Prostate gland (tissue), 2 donors: ENCODE measurements around the gene KLF18. TPM values are rescaled to one million over a fixed set of nuclear protein-coding genes. Genes with fewer than 3 reads are reported as not detected.
"Not testable (repeated sequence)": the region's sequence is repeated elsewhere in the genome, so short reads cannot be mapped to it uniquely, and the experiment has no call there.

Source experiments
- DNase-seq: peaks from one replicate; pipeline ENCODE4 v3.0.0-alpha.2; 2019; ENCODE audit warnings: low spot score
- H3K27ac ChIP-seq, 2 donors: fragments of 200-600 bp; sonication (generic); 2 replicates each; pipeline ENCODE4 v1.5.1; 2017 to 2019
- H3K27me3 ChIP-seq: fragments of 200-600 bp; sonication (generic); replicated peaks from 2 replicates; pipeline ENCODE4 v1.5.1; 2019; ENCODE audit not compliant: insufficient read depth
- H3K36me3 ChIP-seq, 2 donors: fragments of 200-600 bp; sonication (generic); 1 replicate in 1 of 2; 2 replicates in 1 of 2; pipeline versions ENCODE4 v1.5.1 to v1.8.1; 2017 to 2019
- H3K4me1 ChIP-seq: fragments of 200-600 bp; sonication (generic); replicated peaks from 2 replicates; pipeline ENCODE4 v1.5.1; 2019
- H3K4me3 ChIP-seq, 2 donors: fragments of 200-600 bp; sonication (generic); 2 replicates each; pipeline ENCODE4 v1.5.1; 2017 to 2019
- H3K9me3 ChIP-seq: fragments of 200-600 bp; sonication (generic); 2 replicates; pipeline ENCODE4 v1.5.1; 2017
- POLR2A ChIP-seq: fragments of 450-650 bp; IDR thresholded peaks from one replicate; pipeline ENCODE4 v1.6.1; 2016; ENCODE audit warnings: antibody characterized with exemption, mild to moderate bottlenecking
- POLR2AphosphoS5 ChIP-seq: sonication (generic); formaldehyde crosslinking; IDR thresholded peaks from one replicate; pipeline ENCODE4 v1.6.1; 2017; ENCODE audit warnings: antibody characterized with exemption
- WGBS: methylation state at CpG from one replicate; pipeline ENCODE4 v1.1.5; 2018; 5-methylcytosine and 5-hydroxymethylcytosine counted together
- intact Hi-C: fragments of 100-400 bp; cut with DNase I; formaldehyde crosslinking; loops from one replicate; pipeline ENCODE4 v1.14.2; 2022
- total RNA-seq, 2 donors: library from RNA; depleted of rRNA; stranded (reverse); fragments of >200 nt; gene quantifications; one replicate each; pipeline ENCODE4 v1.1.0, GENCODE V29; 2016
- TF ChIP-seq, protein P1 (sequence below), 4 experiments: fragments of 200-600 bp in 2 of 4; fragments of 450-650 bp in 2 of 4; sonication (generic) in 2 of 4; IDR thresholded peaks; 1 replicate in 3 of 4; 2 replicates in 1 of 4; pipeline ENCODE4 v1.5.1; 2016 to 2019; ENCODE audit warnings: antibody characterized with exemption in 4 of 4, mild to moderate bottlenecking in 2 of 4, moderate library complexity in 2 of 4

Gene KLF18
- total RNA-seq, 2 donors from 2014 or later, result 0.34 TPM; not detected in 1

DNA sequence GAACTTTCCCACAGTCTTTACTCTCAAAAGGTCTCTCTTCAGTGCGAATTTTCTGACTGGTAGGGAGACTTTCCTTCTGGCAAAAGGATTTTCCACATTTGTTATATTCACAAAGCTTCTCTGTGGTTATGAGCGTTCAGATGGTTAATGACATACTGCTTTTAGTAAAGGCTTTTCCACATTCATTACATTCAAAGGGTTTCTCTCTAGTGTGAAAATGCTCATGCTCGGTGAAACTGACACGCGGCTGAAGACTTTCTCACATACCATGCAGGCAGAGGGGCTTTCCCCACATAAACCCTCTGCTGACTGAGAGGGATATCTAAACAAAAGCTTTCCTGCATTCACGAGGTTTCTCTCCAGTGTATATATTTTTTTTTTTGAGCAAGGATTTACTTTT is 9.9 kb upstream of the KLF18 start:
- no peak for DNase-seq
- TF ChIP-seq POLR2AphosphoS5 (no peak), POLR2A (no peak)
- TF ChIP-seq, protein P1, sequence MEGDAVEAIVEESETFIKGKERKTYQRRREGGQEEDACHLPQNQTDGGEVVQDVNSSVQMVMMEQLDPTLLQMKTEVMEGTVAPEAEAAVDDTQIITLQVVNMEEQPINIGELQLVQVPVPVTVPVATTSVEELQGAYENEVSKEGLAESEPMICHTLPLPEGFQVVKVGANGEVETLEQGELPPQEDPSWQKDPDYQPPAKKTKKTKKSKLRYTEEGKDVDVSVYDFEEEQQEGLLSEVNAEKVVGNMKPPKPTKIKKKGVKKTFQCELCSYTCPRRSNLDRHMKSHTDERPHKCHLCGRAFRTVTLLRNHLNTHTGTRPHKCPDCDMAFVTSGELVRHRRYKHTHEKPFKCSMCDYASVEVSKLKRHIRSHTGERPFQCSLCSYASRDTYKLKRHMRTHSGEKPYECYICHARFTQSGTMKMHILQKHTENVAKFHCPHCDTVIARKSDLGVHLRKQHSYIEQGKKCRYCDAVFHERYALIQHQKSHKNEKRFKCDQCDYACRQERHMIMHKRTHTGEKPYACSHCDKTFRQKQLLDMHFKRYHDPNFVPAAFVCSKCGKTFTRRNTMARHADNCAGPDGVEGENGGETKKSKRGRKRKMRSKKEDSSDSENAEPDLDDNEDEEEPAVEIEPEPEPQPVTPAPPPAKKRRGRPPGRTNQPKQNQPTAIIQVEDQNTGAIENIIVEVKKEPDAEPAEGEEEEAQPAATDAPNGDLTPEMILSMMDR (IDR thresholded peaks at IDR 0.05), result no peak
- 59% methylated on average over 6 of the region's 6 CpGs for WGBS
- intact Hi-C loops, result no loop called here
- Histone ChIP-seq H3K9me3 (no peaks in the 10 kb centered on the region), H3K27ac (no peak overlapping the region), H3K27me3 (no peaks in the 10 kb centered on the region), H3K36me3 (no peaks in the 10 kb centered on the region), H3K4me1 (no peaks in the 10 kb centered on the region), H3K4me3 (no peak overlapping the region)

DNA sequence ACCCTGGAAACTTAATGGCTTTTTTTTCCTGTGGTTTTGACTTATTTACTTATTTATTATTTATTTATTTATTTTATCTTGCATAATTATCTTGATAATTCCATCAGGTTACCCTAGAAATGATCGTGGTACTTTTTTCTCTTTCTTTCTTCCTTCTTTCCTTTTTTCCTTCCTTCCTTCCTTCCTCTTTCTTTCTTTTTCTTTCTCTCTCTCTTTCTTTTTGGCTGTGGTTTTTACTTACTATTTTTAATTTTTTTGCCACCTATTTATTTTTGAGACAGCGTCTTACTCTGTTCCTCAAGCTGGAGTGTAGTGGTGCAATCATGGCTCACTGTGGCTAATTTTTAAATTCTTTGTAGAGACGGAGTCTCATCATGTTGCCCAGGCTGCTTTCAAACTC is 6.2 kb upstream of the KLF18 start:
- WGBS, result 90% methylated on average over 3 of the region's 3 CpGs
- DNase-seq, result no peak
- intact Hi-C loops, result no loop called here

DNA sequence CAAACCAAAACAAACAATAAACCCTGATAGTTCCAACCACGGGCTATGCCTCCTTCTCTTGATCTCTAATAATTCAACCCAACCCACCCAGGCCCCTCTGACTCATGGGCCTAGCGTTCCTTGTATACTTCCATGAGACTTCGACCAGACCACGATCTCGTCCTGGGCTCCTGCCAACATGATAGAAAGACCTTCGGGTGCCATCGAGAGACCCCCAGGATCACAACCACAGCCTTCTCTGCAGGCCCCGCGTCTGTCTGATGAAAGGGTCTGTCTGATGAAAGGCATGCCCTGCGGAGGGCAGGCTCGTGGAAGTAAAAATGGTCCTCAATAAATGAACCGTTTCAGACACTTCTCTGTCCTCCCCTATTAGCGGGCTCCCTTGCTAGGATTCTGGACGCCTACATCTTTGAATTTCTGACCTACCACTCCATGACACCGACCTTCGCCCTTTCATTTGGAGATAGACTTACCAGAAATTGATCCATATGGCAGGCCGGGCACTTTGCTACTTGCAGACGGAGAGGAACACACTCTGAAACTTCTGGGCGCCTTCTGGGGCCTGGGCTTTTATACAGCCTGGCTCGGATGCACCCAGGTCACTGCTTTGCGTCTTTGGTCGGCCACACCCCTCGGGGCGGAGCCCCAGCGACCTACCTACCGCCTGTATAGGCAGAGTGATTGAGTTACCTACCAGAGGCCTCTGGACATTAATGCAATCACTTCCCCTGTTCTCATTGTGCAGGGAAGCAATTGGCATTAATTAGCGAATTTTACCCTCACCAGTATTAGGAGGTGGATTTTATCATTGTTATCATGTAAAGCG is 5.3 kb upstream of the KLF18 start:
- 93% methylated on average over 28 of the region's 28 CpGs for WGBS
- intact Hi-C loops, result no loop called here
- no peaks in the 10 kb centered on the region for H3K9me3 ChIP-seq
- TF ChIP-seq, protein P1 (IDR thresholded peaks at IDR 0.05), result no peak
- TF ChIP-seq POLR2AphosphoS5, result no peak
- no peak for TF ChIP-seq POLR2A
- no peak overlapping the region for H3K4me3 ChIP-seq
- no peaks in the 10 kb centered on the region for H3K4me1 ChIP-seq
- H3K36me3 ChIP-seq, result no peaks in the 10 kb centered on the region
- DNase-seq, result no peak
- H3K27ac ChIP-seq, result no peak overlapping the region
- H3K27me3 ChIP-seq, result no peaks in the 10 kb centered on the region

More for the DNA sequence above, 6.2 kb upstream of the KLF18 start:
- no peak overlapping the region for H3K27ac ChIP-seq
- no peaks in the 10 kb centered on the region for H3K9me3 ChIP-seq
- H3K27me3 ChIP-seq, result no peaks in the 10 kb centered on the region
- H3K36me3 ChIP-seq, result no peaks in the 10 kb centered on the region
- H3K4me1 ChIP-seq, result no peaks in the 10 kb centered on the region
- no peak for TF ChIP-seq POLR2A
- TF ChIP-seq, protein P1 (IDR thresholded peaks at IDR 0.05), result no peak
- no peak for TF ChIP-seq POLR2AphosphoS5
- no peak overlapping the region for H3K4me3 ChIP-seq

DNA sequence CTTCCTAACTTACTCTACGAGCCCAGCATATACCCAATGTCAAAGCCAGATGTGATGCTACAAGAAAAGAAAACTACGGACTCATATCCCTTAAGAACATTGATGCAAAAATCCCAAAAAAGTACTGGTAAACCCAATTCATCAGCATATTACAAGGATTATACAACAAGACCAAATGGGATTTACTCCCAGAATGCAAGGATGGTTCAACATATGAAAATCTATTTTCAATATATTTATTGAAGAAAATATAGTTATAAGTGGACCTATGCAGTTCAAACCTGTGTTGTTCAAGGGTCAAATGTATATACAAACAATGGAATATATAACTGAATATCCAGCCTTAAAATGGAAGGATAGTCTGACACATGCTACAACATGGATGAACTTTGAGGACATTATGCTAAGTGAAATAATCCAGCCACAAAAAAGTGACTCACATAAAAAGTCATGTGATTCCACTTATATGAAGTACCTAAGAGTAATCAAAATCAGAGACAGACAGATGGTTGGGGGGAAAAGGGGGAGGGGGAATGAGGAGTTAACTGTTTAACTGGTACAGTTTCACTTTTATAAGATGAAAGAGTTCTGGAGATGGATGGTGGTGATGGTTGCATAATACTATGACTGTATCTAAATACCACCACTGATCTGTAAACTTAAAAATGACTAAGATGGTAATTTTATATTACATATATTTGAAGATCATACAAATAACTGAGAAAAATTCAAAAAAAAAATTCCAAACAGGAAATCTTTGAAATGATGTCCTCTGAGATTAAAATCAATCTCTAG is 3.7 kb upstream of the KLF18 start:
- Histone ChIP-seq H3K27ac (no peak overlapping the region), H3K4me1 (no peaks in the 10 kb centered on the region), H3K4me3 (no peak overlapping the region), H3K27me3 (no peaks in the 10 kb centered on the region), H3K9me3 (no peaks in the 10 kb centered on the region), H3K36me3 (no peaks in the 10 kb centered on the region)
- 98% methylated on average over 2 of the region's 2 CpGs for WGBS
- intact Hi-C loops, result no loop called here
- TF ChIP-seq, protein P1 (IDR thresholded peaks at IDR 0.05), result no peak
- TF ChIP-seq POLR2A (no peak), POLR2AphosphoS5 (no peak)
- no peak for DNase-seq

DNA sequence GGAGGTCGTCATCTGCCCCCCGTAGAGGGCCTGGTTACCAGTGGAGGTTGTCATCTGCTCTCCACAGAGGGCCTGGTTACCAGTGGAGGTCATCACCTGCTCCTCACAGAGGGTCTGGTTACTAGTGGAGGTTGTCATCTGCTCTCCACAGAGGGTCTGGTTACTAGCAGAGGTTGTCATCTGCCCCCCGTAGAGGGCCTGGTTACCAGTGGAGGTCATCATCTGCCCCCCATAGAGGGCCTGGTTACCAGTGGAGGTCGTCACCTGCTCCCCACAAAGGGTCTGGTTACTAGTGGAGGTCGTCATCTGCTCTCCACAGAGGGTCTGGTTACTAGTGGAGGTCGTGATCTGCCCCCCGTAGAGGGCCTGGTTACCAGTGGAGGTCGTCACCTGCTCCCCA is 1.9 kb downstream of the KLF18 start:
- DNase-seq, H3K36me3 ChIP-seq, H3K9me3 ChIP-seq, H3K27me3 ChIP-seq, H3K27ac ChIP-seq, H3K4me3 ChIP-seq, intact Hi-C loops, H3K4me1 ChIP-seq: not testable (repeated sequence)
- WGBS, result 93% methylated on average over 7 of the region's 8 CpGs
